Measurements from ENCODE around the gene NUP93. TPM values are rescaled to one million over a fixed set of nuclear protein-coding genes. Genes with fewer than 3 reads are reported as not detected.

Gene NUP93
- total and polyA plus RNA-seq, 11 donors, result 21.8 to 49.0 (median 27.8) TPM

DNA sequence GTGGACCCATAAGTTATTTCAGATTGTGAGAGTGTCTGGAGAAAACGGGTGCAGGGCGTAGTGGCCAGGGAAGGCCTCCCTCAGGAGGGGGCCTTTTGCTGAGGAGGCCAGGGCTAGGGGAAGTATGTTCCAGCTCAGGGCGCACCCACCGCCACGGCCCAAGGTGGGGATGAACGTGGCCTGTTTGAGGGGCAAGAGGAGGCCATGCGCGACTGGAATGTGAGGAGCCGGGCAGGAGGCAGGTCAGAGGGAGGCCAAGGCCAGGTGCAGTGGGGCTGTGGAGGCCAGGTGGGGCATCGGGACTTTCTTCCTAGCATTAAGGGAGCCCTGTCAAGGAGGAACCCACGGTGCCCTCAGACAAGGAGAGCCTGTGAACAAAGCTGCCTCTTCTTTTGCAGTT lies 161.8 kb downstream of the NUP93 start:
- peak in 1 of 5 donors; percentile 48 for DNase-seq
- no peak overlapping the region for H3K27ac ChIP-seq
- no peaks in the 10 kb centered on the region for H3K9me3 ChIP-seq
- TF ChIP-seq, protein P1, sequence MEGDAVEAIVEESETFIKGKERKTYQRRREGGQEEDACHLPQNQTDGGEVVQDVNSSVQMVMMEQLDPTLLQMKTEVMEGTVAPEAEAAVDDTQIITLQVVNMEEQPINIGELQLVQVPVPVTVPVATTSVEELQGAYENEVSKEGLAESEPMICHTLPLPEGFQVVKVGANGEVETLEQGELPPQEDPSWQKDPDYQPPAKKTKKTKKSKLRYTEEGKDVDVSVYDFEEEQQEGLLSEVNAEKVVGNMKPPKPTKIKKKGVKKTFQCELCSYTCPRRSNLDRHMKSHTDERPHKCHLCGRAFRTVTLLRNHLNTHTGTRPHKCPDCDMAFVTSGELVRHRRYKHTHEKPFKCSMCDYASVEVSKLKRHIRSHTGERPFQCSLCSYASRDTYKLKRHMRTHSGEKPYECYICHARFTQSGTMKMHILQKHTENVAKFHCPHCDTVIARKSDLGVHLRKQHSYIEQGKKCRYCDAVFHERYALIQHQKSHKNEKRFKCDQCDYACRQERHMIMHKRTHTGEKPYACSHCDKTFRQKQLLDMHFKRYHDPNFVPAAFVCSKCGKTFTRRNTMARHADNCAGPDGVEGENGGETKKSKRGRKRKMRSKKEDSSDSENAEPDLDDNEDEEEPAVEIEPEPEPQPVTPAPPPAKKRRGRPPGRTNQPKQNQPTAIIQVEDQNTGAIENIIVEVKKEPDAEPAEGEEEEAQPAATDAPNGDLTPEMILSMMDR (IDR thresholded peaks at IDR 0.05), result no peak
- TF ChIP-seq POLR2A (IDR thresholded peaks at IDR 0.05), result no peak
- ATAC-seq, result peak in 1 of 4 donors; percentile 26
- no peaks in the 10 kb centered on the region for H3K4me1 ChIP-seq
- H3K27me3 ChIP-seq, result no peaks in the 10 kb centered on the region
- no peak overlapping the region for H3K4me3 ChIP-seq
- 76 to 82% (median 79%) methylated on average over 11 of the region's 11 CpGs for WGBS, 4 donors
- H3K36me3 ChIP-seq, result no peaks in the 10 kb centered on the region
- intact Hi-C loops (cut with DNase I), result no loop called here

DNA sequence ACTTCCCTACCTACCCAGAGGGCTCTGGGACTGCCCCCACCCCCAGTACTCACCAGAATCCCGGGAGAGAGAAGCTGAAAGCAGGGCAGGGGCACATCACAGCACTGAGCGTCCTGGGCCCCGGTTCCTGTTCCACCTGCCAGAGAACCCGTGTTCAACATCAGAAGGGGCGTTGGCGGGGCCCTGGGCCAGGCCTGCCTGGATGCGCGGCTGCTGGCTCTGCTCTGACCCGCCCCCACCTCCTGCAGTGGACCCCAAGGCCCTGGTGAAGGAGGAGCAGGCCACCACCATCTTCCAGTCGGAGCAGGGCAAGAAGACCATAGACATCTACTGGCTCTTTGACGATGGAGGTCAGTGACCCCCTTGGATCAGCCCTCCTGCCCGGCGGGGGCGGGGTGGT lies 162.8 kb downstream of the NUP93 start:
- ATAC-seq (no peak), DNase-seq (no peak)
- intact Hi-C loops (cut with DNase I), result no loop called here
- Histone ChIP-seq H3K36me3 (no peaks in the 10 kb centered on the region), H3K4me3 (no peak overlapping the region), H3K27ac (no peak overlapping the region), H3K9me3 (no peaks in the 10 kb centered on the region), H3K4me1 (no peaks in the 10 kb centered on the region), H3K27me3 (no peaks in the 10 kb centered on the region)
- TF ChIP-seq, protein P1 (IDR thresholded peaks at IDR 0.05), result no peak
- TF ChIP-seq POLR2A (IDR thresholded peaks at IDR 0.05), result no peak
- 68 to 88% (median 86%) methylated on average over 13 to 14 of the region's 14 CpGs for WGBS, 4 donors

DNA sequence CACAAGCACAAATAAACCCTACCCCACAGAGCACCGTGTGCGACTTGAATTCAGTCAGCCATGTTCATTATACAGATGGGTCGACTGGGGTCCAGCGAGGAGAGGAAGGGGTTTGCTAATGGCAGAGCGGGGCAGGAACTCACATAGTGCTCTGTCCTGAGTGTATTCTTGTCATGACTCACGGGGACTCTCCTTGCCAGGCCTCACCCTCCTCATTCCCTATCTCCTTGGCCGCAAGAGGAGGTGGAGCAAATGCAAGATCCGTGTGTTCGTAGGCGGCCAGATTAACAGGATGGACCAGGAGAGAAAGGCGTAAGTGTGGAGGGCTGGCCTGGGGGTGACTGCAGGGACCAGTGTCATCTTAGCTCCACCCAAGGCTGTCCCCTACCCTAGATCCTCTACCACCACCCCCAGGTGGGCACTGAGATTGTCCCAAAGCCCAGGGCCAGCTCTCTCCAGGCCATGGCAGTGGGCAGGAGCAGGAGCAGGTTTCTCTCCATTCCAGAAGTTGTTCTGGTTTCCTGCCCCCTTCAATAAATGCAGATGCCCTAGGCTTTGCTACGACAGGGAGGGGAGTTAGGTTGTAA lies 164.5 kb downstream of the NUP93 start:
- H3K9me3 ChIP-seq, result no peaks in the 10 kb centered on the region
- no peak overlapping the region for H3K27ac ChIP-seq
- no peaks in the 10 kb centered on the region for H3K4me1 ChIP-seq
- no peaks in the 10 kb centered on the region for H3K36me3 ChIP-seq
- TF ChIP-seq, protein P1 (IDR thresholded peaks at IDR 0.05), result no peak
- no peak for TF ChIP-seq POLR2A (IDR thresholded peaks at IDR 0.05)
- DNase-seq, result no peak
- no peak for ATAC-seq
- 87 to 91% (median 89%) methylated on average over 12 of the region's 12 CpGs for WGBS, 4 donors
- H3K4me3 ChIP-seq, result no peak overlapping the region
- intact Hi-C loops (cut with DNase I), result no loop called here
- H3K27me3 ChIP-seq, result no peaks in the 10 kb centered on the region

DNA sequence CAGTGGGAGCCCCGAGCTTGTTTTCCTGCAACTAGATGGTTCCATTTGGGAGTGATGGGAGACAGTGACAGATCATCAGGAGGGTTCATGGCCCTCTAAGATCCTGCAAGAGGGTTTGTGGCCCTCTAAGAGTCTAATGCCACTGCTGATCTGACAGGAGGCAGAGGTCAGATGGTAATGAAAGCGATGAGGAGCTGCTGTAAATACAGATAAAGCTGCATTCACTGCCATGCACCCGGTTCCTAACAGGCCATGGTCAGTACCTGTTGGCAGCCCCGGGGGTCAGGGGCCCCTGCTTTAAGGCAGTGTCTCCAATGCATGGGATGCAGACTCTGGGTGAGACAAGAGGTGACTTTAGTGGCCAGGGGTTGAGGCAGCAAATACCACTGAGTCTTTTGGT lies 165.9 kb downstream of the NUP93 start:
- Histone ChIP-seq H3K36me3 (no peaks in the 10 kb centered on the region), H3K4me3 (no peak overlapping the region), H3K9me3 (no peaks in the 10 kb centered on the region), H3K4me1 (no peaks in the 10 kb centered on the region), H3K27me3 (no peaks in the 10 kb centered on the region), H3K27ac (no peak overlapping the region)
- DNase-seq, result no peak
- 60 to 80% (median 74%) methylated on average over 4 of the region's 4 CpGs for WGBS, 4 donors
- no peak for ATAC-seq
- TF ChIP-seq, protein P1 (IDR thresholded peaks at IDR 0.05), result no peak
- no peak for TF ChIP-seq POLR2A (IDR thresholded peaks at IDR 0.05)
- intact Hi-C loops (cut with DNase I), result no loop called here
